KMS-11 (cell line): ENCODE measurements around the gene KLK11.

ENCODE experiments used
- H2AFZ ChIP-seq: fragments of 200-600 bp; sonication (generic); 2 replicates; pipeline ENCODE4 v1.6.1; 2016; ENCODE audit warnings: antibody characterized with exemption, mixed run types, low read depth
- H3K27ac ChIP-seq: fragments of 200-600 bp; sonication (generic); 2 replicates; pipeline ENCODE4 v1.6.1; 2016; ENCODE audit warnings: mild to moderate bottlenecking, mixed run types
- H3K27me3 ChIP-seq: fragments of 200-600 bp; sonication (generic); 2 replicates; pipeline ENCODE4 v1.6.1; 2017; ENCODE audit warnings: mild to moderate bottlenecking, low read depth, mixed run types, moderate library complexity; ENCODE audit not compliant: insufficient read depth
- H3K36me3 ChIP-seq: fragments of 200-600 bp; sonication (generic); 2 replicates; pipeline ENCODE4 v1.6.1; 2017; ENCODE audit warnings: mild to moderate bottlenecking, mixed run types; ENCODE audit not compliant: insufficient read depth
- H3K4me1 ChIP-seq: fragments of 200-600 bp; sonication (generic); 2 replicates; pipeline ENCODE4 v1.6.1; 2016; ENCODE audit warnings: mild to moderate bottlenecking, low read depth, mixed run types; ENCODE audit not compliant: poor library complexity, severe bottlenecking
- H3K4me2 ChIP-seq: fragments of 200-600 bp; sonication (generic); 2 replicates; pipeline ENCODE4 v1.7.0; 2016; ENCODE audit warnings: mild to moderate bottlenecking, mixed run types
- H3K4me3 ChIP-seq: fragments of 200-600 bp; sonication (generic); IDR thresholded peaks from 2 replicates; pipeline ENCODE4 v1.6.1; 2017; ENCODE audit warnings: low read depth, low read length, mixed read lengths; ENCODE audit not compliant: insufficient read depth
- H3K79me2 ChIP-seq: fragments of 200-600 bp; sonication (generic); 2 replicates; pipeline ENCODE4 v1.6.1; 2016; ENCODE audit warnings: low read depth, mixed run types; ENCODE audit not compliant: insufficient read depth
- H3K9ac ChIP-seq: fragments of 200-600 bp; sonication (generic); 2 replicates; pipeline ENCODE4 v1.6.1; 2016; ENCODE audit warnings: mild to moderate bottlenecking, mixed run types
- H4K20me1 ChIP-seq: fragments of 200-600 bp; sonication (generic); 2 replicates; pipeline ENCODE4 v1.6.1; 2016; ENCODE audit warnings: mild to moderate bottlenecking, mixed run types; ENCODE audit not compliant: insufficient read depth
- CTCF ChIP-seq: fragments of 200-600 bp; sonication (generic); conservative IDR thresholded peaks from 2 replicates; pipeline ENCODE4 v1.6.1; 2017; ENCODE audit warnings: low read depth, mild to moderate bottlenecking, antibody characterized with exemption, low read length, moderate library complexity, mixed read lengths

The KLK11 gene

GRCh38 chr19:51009061-51009891 is 17.1 kb downstream of the KLK11 start:
- Histone ChIP-seq H4K20me1 (no peaks in the 10 kb centered on the region), H3K9ac (no peak overlapping the region), H2AFZ (no peak overlapping the region), H3K27ac (no peak overlapping the region), H3K4me1 (no peaks in the 10 kb centered on the region), H3K79me2 (no peaks in the 10 kb centered on the region), H3K36me3 (no peaks in the 10 kb centered on the region), H3K4me3 (no peak overlapping the region), H3K4me2 (no peak overlapping the region), H3K27me3 (no peaks in the 10 kb centered on the region)
- TF ChIP-seq CTCF, result no peak

- Histone ChIP-seq H3K4me3 (no peak overlapping the region), H3K4me1 (no peaks in the 10 kb centered on the region), H3K36me3 (no peaks in the 10 kb centered on the region), H3K27me3 (0 out of 2 replicates have a peak, but pooled peaks cover 2% of the 10 kb centered on the region), H4K20me1 (no peaks in the 10 kb centered on the region), H3K4me2 (no peak overlapping the region), H2AFZ (no peak overlapping the region), H3K79me2 (no peaks in the 10 kb centered on the region), H3K27ac (no peak overlapping the region), H3K9ac (no peak overlapping the region)
- no peak for TF ChIP-seq CTCF
Measured at GRCh38 chr19:51007488-51007887, 18.9 kb downstream of the KLK11 start.

- H3K36me3 ChIP-seq, result no peaks in the 10 kb centered on the region
- H3K9ac ChIP-seq, result no peak overlapping the region
- H3K27ac ChIP-seq, result no peak overlapping the region
- H3K4me1 ChIP-seq, result no peaks in the 10 kb centered on the region
- no peak overlapping the region for H2AFZ ChIP-seq
- H3K4me2 ChIP-seq, result no peak overlapping the region
- no peaks in the 10 kb centered on the region for H4K20me1 ChIP-seq
- H3K27me3 ChIP-seq, result 0 out of 2 replicates have a peak, but pooled peaks cover 2% of the 10 kb centered on the region
- no peaks in the 10 kb centered on the region for H3K79me2 ChIP-seq
- no peak overlapping the region for H3K4me3 ChIP-seq
- no peak for TF ChIP-seq CTCF
Measured at GRCh38 chr19:51006406-51006805, 20.0 kb downstream of the KLK11 start.

GRCh38 chr19:51005248-51005647 is 21.2 kb downstream of the KLK11 start:
- Histone ChIP-seq H3K4me1 (no peaks in the 10 kb centered on the region), H3K27me3 (0 out of 2 replicates have a peak, but pooled peaks cover 2% of the 10 kb centered on the region), H3K4me2 (no peak overlapping the region), H3K79me2 (no peaks in the 10 kb centered on the region), H2AFZ (no peak overlapping the region), H3K27ac (no peak overlapping the region), H3K36me3 (no peaks in the 10 kb centered on the region), H3K4me3 (no peak overlapping the region), H3K9ac (no peak overlapping the region), H4K20me1 (no peaks in the 10 kb centered on the region)
- no peak for TF ChIP-seq CTCF
